Prostate gland (tissue), 2 donors: ENCODE results near the gene SSH2.

Source experiments
- POLR2AphosphoS5 ChIP-seq: sonication (generic); formaldehyde crosslinking; IDR thresholded peaks from one replicate; pipeline ENCODE4 v1.6.1; 2017; ENCODE audit warnings: antibody characterized with exemption
- TF ChIP-seq, protein P1 (sequence below), 4 experiments: fragments of 200-600 bp in 2 of 4; fragments of 450-650 bp in 2 of 4; sonication (generic) in 2 of 4; IDR thresholded peaks; 1 replicate in 3 of 4; 2 replicates in 1 of 4; pipeline ENCODE4 v1.5.1; 2016 to 2019; ENCODE audit warnings: antibody characterized with exemption in 4 of 4, mild to moderate bottlenecking in 2 of 4, moderate library complexity in 2 of 4

DNA sequence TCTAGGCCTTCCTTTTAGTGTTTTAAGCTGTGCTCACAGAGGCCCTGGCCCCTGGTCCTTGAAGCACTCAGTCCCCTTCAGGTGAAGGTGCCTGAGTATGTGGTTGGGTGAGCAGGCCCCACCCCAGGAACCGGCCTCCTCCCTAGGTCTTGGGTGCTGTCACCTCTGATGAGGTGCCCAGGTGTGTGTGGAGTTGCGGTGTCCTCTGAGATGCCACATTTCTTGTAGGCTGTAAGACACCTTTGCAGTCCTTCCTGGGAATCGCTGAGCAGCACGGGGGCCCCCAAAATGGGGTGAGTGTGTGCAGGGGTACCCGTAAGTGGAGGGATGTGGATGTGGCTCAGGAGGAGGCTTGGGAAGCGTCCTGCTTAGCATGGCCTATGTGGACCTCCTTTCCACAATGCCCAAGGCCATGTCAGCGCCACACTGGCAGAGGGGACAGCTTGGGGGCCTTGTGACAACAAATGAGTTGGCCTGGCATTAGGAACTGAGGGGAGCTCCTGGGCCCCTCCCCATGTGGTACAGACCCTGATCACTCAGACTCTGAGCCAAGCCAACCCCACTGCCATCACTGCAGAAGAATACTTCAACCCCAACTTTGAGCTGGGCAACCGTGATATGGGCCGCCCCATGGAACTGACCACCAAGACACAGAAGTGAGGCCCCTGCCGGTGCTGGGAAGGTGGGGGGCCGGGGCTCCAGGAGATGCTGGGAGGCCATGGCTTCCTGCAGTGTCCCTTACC lies 318.5 kb downstream of the SSH2 start:
- TF ChIP-seq, protein P1, sequence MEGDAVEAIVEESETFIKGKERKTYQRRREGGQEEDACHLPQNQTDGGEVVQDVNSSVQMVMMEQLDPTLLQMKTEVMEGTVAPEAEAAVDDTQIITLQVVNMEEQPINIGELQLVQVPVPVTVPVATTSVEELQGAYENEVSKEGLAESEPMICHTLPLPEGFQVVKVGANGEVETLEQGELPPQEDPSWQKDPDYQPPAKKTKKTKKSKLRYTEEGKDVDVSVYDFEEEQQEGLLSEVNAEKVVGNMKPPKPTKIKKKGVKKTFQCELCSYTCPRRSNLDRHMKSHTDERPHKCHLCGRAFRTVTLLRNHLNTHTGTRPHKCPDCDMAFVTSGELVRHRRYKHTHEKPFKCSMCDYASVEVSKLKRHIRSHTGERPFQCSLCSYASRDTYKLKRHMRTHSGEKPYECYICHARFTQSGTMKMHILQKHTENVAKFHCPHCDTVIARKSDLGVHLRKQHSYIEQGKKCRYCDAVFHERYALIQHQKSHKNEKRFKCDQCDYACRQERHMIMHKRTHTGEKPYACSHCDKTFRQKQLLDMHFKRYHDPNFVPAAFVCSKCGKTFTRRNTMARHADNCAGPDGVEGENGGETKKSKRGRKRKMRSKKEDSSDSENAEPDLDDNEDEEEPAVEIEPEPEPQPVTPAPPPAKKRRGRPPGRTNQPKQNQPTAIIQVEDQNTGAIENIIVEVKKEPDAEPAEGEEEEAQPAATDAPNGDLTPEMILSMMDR (IDR thresholded peaks at IDR 0.05) = no peak
- TF ChIP-seq POLR2AphosphoS5 = no peak
